SK-N-MC (cell line): ENCODE results near the gene KIF25.

Experiments
- EZH2 ChIP-seq: fragments of 200-600 bp; sonication (generic); IDR thresholded peaks from one replicate; pipeline ENCODE4 v1.6.1; 2017; ENCODE audit warnings: antibody characterized with exemption
- FOXP2 ChIP-seq: optimal IDR thresholded peaks from 2 replicates; pipeline ENCODE3; 2011; ENCODE audit warnings: mild to moderate bottlenecking, moderate library complexity; ENCODE audit not compliant: insufficient read depth; ENCODE audit errors: extremely low read length, control extremely low read depth
- POLR2AphosphoS5 ChIP-seq: IDR thresholded peaks from 2 replicates; pipeline ENCODE4 v1.6.1; 2012; ENCODE audit warnings: mild to moderate bottlenecking, low read depth, low read length, borderline replicate concordance

GRCh38 chr6:167987396-167988153 is 9.9 kb upstream of the KIF25 start:
- TF ChIP-seq POLR2AphosphoS5, result no peak
- TF ChIP-seq EZH2, result no peak
- TF ChIP-seq FOXP2, result no peak
